Thoracic aorta (tissue), 2 donors: ENCODE data around the gene COPG2. TPM values are rescaled to one million over a fixed set of nuclear protein-coding genes. Genes with fewer than 3 reads are reported as not detected.

Source experiments
- ATAC-seq: fragments of 150-250 bp; one replicate; pipeline ENCODE4 v1.8.0; 2017; ENCODE audit warnings: low read depth; ENCODE audit not compliant: insufficient number of reproducible peaks, low FRiP score
- DNase-seq: peaks from one replicate; pipeline ENCODE4 v3.0.0-alpha.2; 2020; ENCODE audit warnings: low spot score
- H3K27ac ChIP-seq, 2 donors: fragments of 200-600 bp; sonication (generic); 1 replicate in 1 of 2; 2 replicates in 1 of 2; pipeline ENCODE4 v1.5.1; 2016; ENCODE audit warnings: mild to moderate bottlenecking in 2 of 2, moderate library complexity in 2 of 2
- H3K27me3 ChIP-seq: fragments of 200-600 bp; sonication (generic); replicated peaks from 2 replicates; pipeline ENCODE4 v1.6.0; 2016; ENCODE audit warnings: mild to moderate bottlenecking; ENCODE audit not compliant: insufficient read depth
- H3K36me3 ChIP-seq: fragments of 200-600 bp; sonication (generic); one replicate; pipeline ENCODE4 v1.5.1; 2016
- H3K4me1 ChIP-seq, 2 donors: fragments of 200-600 bp; sonication (generic); 1 replicate in 1 of 2; 2 replicates in 1 of 2; pipeline versions ENCODE4 v1.5.1 to v1.6.0; 2016; ENCODE audit warnings: low read depth in 2 of 2, mild to moderate bottlenecking in 1 of 2; ENCODE audit not compliant: control insufficient read depth in 1 of 2
- H3K4me3 ChIP-seq: fragments of 200-600 bp; sonication (generic); 2 replicates; pipeline ENCODE4 v1.5.1; 2016; ENCODE audit warnings: mild to moderate bottlenecking
- H3K9me3 ChIP-seq: fragments of 200-600 bp; sonication (generic); 2 replicates; pipeline ENCODE4 v1.5.1; 2016
- CTCF ChIP-seq: fragments of 200-600 bp; sonication (generic); IDR thresholded peaks from one replicate; pipeline ENCODE4 v1.5.1; 2019; ENCODE audit warnings: antibody characterized with exemption
- total RNA-seq, 2 donors: library from RNA; depleted of rRNA; stranded (reverse); fragments of >200 nt; gene quantifications; one replicate each; pipeline versions ENCODE4 v1.1.0 to v1.2.3, GENCODE V29; 2016

COPG2 gene
- total RNA-seq, 2 donors from 2014 or later = 8.8 to 9.5 TPM

DNA sequence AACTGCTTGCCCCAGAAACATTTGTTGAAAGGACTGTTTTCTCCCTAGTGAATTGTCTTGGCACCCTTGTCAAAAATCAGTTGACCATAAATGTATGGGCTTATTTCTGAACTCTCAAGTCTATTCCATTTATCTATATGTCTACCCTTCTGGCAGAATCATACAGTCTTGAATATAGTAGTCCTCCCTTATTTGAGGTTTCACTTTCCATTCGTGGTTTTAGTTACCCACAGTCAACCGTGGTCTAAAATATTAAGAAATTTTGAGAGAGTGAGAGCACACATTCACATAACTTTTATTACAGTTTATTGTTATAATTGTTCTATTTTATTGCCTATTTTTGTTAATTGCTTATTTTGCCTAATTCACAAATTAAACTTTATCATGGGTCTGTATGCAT lies 210.3 kb downstream of the COPG2 start:
- DNase-seq = no peak
- ATAC-seq = no peak
- no peak for TF ChIP-seq CTCF

More for the DNA sequence above, 210.3 kb downstream of the COPG2 start:
- Histone ChIP-seq H3K9me3 (no peaks in the 10 kb centered on the region), H3K27me3 (no peaks in the 10 kb centered on the region), H3K27ac (no peak overlapping the region), H3K4me3 (no peak overlapping the region), H3K4me1 (no peaks in the 10 kb centered on the region), H3K36me3 (no peaks in the 10 kb centered on the region)

Other genes starting within 250 kb of the COPG2 start
- 1 to 10 TPM; 8.7 to 9.0 TPM for gene CEP41, start 227.7 kb downstream of the COPG2 start, total RNA-seq
- gene MEST, start 176.7 kb downstream of the COPG2 start, total RNA-seq = 1 to 10 TPM; 5.0 to 5.6 TPM
- not detected for gene TSGA13, start 17.8 kb upstream of the COPG2 start, total RNA-seq
- not detected for gene KLF14, start 65.5 kb upstream of the COPG2 start, total RNA-seq